ENCODE results near the gene PTER.

PTER gene

GRCh38 chr10:16472828-16473227, 36.0 kb downstream of the PTER start:
- no peak for DNase-seq (ENCODE audit: low read depth)

GRCh38 chr10:16477757-16478156, 40.9 kb downstream of the PTER start:
- no peak for DNase-seq (ENCODE audit: low read depth)

GRCh38 chr10:16478801-16479200, 42.0 kb downstream of the PTER start:
- no peak for DNase-seq (ENCODE audit: low read depth)

GRCh38 chr10:16481052-16481728, 44.4 kb downstream of the PTER start:
- no peak for DNase-seq (ENCODE audit: low read depth)

- no peak for DNase-seq (ENCODE audit: low read depth)
Measured at GRCh38 chr10:16483241-16483917, 46.6 kb downstream of the PTER start.

GRCh38 chr10:16490511-16490910, 53.7 kb downstream of the PTER start:
- DNase-seq (ENCODE audit: low read depth): no peak

GRCh38 chr10:16491933-16492332, 55.1 kb downstream of the PTER start:
- DNase-seq (ENCODE audit: low read depth): no peak

GRCh38 chr10:16493884-16494536, 57.2 kb downstream of the PTER start:
- no peak for DNase-seq (ENCODE audit: low read depth)

GRCh38 chr10:16497911-16498310, 61.1 kb downstream of the PTER start:
- no peak for DNase-seq (ENCODE audit: low read depth)

- no peak for DNase-seq (ENCODE audit: low read depth)
Measured at GRCh38 chr10:16505161-16505560, 68.4 kb downstream of the PTER start.

- DNase-seq (ENCODE audit: low read depth): no peak
Measured at GRCh38 chr10:16509996-16510395, 73.2 kb downstream of the PTER start.

- no peak for DNase-seq (ENCODE audit: low read depth)
Measured at GRCh38 chr10:16510843-16511242, 74.0 kb downstream of the PTER start.

GRCh38 chr10:16518822-16519221, 82.0 kb downstream of the PTER start:
- no peak for DNase-seq (ENCODE audit: low read depth)

- DNase-seq (ENCODE audit: low read depth): no peak
Measured at GRCh38 chr10:16519250-16519907, 82.6 kb downstream of the PTER start.

- DNase-seq (ENCODE audit: low read depth): no peak
Measured at GRCh38 chr10:16519908-16520861, 83.4 kb downstream of the PTER start.

GRCh38 chr10:16520900-16521299, 84.1 kb downstream of the PTER start:
- no peak for DNase-seq (ENCODE audit: low read depth)

- no peak for DNase-seq (ENCODE audit: low read depth)
Measured at GRCh38 chr10:16521311-16522016, 84.7 kb downstream of the PTER start, which contains the start of gene C1QL3. C1QL3 (minus strand) TSS chr10:16521879; CDS start chr10:16521065, 814 bp downstream.

GRCh38 chr10:16527452-16527851, 90.6 kb downstream of the PTER start:
- DNase-seq (ENCODE audit: low read depth): no peak

- no peak for DNase-seq (ENCODE audit: low read depth)
Measured at GRCh38 chr10:16529853-16530252, 93.0 kb downstream of the PTER start.

GRCh38 chr10:16536155-16536554, 99.3 kb downstream of the PTER start:
- DNase-seq (ENCODE audit: low read depth): no peak

- DNase-seq (ENCODE audit: low read depth): no peak
Measured at GRCh38 chr10:16544099-16544498, 107.3 kb downstream of the PTER start.
